H1 (cell line): Measurements from ENCODE around the gene EPN2. TPM values are rescaled to one million over a fixed set of nuclear protein-coding genes. Genes with fewer than 3 reads are reported as not detected.

ENCODE experiments used
- HDAC6 ChIP-seq: IDR thresholded peaks from one replicate; pipeline ENCODE4 v1.7.1; 2012; ENCODE audit warnings: low read depth, mild to moderate bottlenecking, inconsistent platforms, low read length, moderate library complexity
- JUN ChIP-seq: IDR thresholded peaks from 2 replicates; pipeline ENCODE4 v1.6.1; 2011; ENCODE audit warnings: low read depth, mild to moderate bottlenecking, improper control_type of control experiment, low read length
- JUND ChIP-seq: IDR thresholded peaks from 2 replicates; pipeline ENCODE4 v1.6.1; 2011; ENCODE audit warnings: mild to moderate bottlenecking, improper control_type of control experiment, low read length
- SIN3A ChIP-seq, 2 experiments: IDR thresholded peaks in 1 of 2; conservative IDR thresholded peaks in 1 of 2; 2 replicates each; pipeline ENCODE4 v1.6.1; 2011 to 2012; ENCODE audit warnings: low read length in 2 of 2, improper control_type of control experiment in 1 of 2, low read depth in 1 of 2, mild to moderate bottlenecking in 1 of 2
- SP4 ChIP-seq: IDR thresholded peaks from 2 replicates; pipeline ENCODE4 v1.6.1; 2012; ENCODE audit warnings: low read length, inconsistent platforms
- SRF ChIP-seq: IDR thresholded peaks from 2 replicates; pipeline ENCODE4 v1.6.1; 2011; ENCODE audit warnings: mild to moderate bottlenecking, low read depth, low read length, moderate library complexity
- polyA plus RNA-seq, 7 experiments: library from polyadenylated mRNA; depleted of rRNA in 3 of 7; stranded (reverse) in 5 of 7; unstranded in 2 of 7; fragments of >200 nt in 5 of 7; fragments of 200-250 nt in 2 of 7; gene quantifications; 1 replicate in 5 of 7; 2 replicates in 1 of 7; 4 replicates in 1 of 7; pipeline versions ENCODE4 v1.2.1 to v1.2.3, GENCODE V29; 2011 to 2013; ENCODE audit warnings: missing spikeins in 2 of 7, mixed read lengths in 2 of 7
- total RNA-seq: library from RNA; stranded (reverse); fragmentation: NEBNext Ultra II Directional; extraction: Animal tissue kit (Norgen Biotek cat#: 25700); gene quantifications from 2 replicates; pipeline ENCODE4 v1.2.1, GENCODE V29; 2021
- TF ChIP-seq, protein P1 (sequence below): fragments of 300-600 bp; sonication (generic); IDR thresholded peaks from 2 replicates; pipeline ENCODE4 v1.7.1; 2012; ENCODE audit warnings: low read length, moderate library complexity, mild to moderate bottlenecking, inconsistent platforms; ENCODE audit not compliant: insufficient replicate concordance

Gene EPN2
- total and polyA plus RNA-seq, 2 of the 8 experiments (the other 6 are each of a cell fraction or from before 2014, with no cell fraction given): 28.7 to 55.8 TPM

DNA sequence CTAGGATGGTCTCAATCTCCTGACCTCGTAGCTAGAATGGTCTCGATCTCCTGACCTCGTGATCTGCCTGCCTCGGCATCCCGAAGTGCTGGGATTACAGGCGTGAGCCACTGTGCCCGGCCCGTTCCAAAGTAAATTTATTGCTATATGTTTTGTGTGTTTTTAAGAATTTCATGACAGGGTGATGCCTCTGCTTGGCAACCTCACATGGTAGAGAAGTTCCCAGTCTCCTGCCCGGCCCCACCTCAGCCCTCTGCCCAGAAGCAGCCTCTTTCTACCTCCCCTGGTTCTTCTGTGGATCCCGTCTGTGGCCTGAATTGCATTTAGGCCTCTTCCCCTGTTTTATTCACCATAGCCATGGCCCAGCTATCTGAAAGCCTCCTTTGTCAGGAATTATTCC lies 70.4 kb downstream of the EPN2 start (continued):
- TF ChIP-seq, protein P1, sequence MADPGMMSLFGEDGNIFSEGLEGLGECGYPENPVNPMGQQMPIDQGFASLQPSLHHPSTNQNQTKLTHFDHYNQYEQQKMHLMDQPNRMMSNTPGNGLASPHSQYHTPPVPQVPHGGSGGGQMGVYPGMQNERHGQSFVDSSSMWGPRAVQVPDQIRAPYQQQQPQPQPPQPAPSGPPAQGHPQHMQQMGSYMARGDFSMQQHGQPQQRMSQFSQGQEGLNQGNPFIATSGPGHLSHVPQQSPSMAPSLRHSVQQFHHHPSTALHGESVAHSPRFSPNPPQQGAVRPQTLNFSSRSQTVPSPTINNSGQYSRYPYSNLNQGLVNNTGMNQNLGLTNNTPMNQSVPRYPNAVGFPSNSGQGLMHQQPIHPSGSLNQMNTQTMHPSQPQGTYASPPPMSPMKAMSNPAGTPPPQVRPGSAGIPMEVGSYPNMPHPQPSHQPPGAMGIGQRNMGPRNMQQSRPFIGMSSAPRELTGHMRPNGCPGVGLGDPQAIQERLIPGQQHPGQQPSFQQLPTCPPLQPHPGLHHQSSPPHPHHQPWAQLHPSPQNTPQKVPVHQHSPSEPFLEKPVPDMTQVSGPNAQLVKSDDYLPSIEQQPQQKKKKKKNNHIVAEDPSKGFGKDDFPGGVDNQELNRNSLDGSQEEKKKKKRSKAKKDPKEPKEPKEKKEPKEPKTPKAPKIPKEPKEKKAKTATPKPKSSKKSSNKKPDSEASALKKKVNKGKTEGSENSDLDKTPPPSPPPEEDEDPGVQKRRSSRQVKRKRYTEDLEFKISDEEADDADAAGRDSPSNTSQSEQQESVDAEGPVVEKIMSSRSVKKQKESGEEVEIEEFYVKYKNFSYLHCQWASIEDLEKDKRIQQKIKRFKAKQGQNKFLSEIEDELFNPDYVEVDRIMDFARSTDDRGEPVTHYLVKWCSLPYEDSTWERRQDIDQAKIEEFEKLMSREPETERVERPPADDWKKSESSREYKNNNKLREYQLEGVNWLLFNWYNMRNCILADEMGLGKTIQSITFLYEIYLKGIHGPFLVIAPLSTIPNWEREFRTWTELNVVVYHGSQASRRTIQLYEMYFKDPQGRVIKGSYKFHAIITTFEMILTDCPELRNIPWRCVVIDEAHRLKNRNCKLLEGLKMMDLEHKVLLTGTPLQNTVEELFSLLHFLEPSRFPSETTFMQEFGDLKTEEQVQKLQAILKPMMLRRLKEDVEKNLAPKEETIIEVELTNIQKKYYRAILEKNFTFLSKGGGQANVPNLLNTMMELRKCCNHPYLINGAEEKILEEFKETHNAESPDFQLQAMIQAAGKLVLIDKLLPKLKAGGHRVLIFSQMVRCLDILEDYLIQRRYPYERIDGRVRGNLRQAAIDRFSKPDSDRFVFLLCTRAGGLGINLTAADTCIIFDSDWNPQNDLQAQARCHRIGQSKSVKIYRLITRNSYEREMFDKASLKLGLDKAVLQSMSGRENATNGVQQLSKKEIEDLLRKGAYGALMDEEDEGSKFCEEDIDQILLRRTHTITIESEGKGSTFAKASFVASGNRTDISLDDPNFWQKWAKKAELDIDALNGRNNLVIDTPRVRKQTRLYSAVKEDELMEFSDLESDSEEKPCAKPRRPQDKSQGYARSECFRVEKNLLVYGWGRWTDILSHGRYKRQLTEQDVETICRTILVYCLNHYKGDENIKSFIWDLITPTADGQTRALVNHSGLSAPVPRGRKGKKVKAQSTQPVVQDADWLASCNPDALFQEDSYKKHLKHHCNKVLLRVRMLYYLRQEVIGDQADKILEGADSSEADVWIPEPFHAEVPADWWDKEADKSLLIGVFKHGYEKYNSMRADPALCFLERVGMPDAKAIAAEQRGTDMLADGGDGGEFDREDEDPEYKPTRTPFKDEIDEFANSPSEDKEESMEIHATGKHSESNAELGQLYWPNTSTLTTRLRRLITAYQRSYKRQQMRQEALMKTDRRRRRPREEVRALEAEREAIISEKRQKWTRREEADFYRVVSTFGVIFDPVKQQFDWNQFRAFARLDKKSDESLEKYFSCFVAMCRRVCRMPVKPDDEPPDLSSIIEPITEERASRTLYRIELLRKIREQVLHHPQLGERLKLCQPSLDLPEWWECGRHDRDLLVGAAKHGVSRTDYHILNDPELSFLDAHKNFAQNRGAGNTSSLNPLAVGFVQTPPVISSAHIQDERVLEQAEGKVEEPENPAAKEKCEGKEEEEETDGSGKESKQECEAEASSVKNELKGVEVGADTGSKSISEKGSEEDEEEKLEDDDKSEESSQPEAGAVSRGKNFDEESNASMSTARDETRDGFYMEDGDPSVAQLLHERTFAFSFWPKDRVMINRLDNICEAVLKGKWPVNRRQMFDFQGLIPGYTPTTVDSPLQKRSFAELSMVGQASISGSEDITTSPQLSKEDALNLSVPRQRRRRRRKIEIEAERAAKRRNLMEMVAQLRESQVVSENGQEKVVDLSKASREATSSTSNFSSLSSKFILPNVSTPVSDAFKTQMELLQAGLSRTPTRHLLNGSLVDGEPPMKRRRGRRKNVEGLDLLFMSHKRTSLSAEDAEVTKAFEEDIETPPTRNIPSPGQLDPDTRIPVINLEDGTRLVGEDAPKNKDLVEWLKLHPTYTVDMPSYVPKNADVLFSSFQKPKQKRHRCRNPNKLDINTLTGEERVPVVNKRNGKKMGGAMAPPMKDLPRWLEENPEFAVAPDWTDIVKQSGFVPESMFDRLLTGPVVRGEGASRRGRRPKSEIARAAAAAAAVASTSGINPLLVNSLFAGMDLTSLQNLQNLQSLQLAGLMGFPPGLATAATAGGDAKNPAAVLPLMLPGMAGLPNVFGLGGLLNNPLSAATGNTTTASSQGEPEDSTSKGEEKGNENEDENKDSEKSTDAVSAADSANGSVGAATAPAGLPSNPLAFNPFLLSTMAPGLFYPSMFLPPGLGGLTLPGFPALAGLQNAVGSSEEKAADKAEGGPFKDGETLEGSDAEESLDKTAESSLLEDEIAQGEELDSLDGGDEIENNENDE: no peak
- TF ChIP-seq JUN (no peak), SP4 (no peak), JUND (no peak), SIN3A (conservative IDR thresholded peaks at IDR 0.05 in 1 of 2, IDR thresholded peaks at IDR 0.05 in 1 of 2; ENCODE audit: low read depth in 1 of 2, low read length in 2 of 2) (no peak), HDAC6 (no peak), SRF (no peak)
